HG03196 (cell line): ENCODE results near the gene PLCB4.

ENCODE experiments used
- ATAC-seq: cut with Tn5 transposase; IDR thresholded peaks from one replicate; pipeline ENCODE4 v1.9.1; 2021; ENCODE audit not compliant: unreplicated experiment

The PLCB4 gene

DNA sequence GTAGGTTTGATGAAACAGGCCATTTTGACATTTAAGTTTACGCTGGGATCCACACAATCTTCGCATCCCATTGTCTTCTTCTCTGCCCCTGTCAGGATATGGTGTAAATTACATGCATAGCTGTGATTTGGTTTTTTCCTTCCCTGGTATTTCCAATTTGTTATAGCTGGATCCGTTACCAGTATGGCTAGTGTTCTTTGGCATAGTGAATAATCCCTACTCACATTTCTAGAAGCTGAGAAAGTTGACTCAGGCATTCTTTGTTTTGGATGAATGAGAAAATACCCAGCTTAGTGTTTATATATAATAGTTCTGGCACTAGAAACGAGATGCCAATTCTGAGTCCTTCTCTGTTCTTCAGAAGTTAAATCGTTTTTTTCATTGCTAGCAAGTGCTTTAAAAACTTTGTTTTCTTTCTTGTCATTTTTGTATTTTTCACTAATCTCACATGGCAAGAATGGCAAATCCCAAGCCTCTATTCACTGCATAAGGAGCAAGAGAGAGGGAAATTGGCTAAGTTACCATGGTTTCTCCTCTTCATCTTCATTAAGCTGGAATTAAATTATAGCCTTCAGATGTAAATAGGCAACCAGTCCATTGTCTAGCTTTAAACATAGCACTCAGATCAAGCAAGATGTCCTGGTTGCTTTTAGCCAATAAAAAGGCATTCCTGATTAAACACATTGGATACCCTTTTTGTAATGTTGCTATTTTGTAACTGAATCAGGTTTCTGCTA, 353.6 kb downstream of the PLCB4 start:
- no peak for ATAC-seq

DNA sequence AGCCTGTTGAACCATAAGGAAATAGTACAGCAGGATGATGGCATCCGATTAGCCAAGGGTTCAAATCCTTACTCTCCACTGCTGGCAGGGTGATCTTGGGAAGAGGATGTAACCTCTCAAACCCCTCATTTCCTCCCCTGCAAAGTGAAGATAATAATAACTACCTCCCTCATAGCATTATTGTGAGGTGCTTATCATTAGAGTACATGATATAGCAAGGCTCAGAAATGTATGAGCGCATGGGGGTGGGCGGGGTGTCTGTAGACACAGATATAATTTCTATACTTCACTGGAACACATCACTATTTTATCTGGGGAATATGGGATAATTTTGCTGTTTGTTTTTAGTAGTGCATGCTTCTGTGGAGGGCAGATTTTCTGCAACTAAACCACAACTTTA, 355.7 kb downstream of the PLCB4 start:
- no peak for ATAC-seq

DNA sequence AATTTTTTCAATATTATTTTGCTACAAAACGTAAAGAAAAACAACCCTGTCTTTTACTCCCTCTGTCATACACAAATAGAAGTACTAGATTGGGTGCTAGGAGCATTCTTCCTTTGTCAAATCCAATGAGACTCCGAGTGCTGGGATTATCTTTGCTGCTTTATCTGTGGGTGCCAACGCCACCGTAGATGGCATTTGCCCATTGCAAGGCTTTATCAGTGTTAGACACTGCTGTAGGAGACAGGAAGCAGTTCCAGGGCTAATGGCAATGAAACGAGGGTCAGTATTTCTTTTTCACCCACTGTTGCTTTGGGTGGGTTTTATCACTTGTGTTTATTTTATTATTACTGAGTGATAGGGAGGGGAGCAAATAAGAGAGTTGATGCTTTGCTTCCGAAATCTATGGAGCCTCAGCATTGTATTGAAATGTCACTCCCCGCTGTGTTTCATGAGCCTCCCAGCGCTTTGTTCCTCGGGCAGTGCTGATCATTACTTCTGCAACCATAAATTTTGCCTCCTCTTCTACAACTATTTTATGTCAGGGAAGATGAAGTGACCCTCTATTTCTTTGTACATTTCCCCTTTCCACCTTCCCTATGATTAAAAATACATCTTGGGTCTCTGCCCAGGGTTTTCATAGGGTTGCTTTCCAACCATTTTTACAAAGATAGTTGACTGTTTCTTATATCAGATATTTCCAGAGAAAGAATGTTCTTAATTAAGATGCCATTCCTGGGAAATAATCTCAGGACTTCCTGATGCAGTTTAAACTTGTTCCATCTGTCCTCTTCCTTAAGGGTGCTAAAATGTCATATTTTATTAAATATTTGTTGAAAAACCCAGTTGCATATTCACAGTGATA, 358.8 kb downstream of the PLCB4 start:
- ATAC-seq, result no peak

DNA sequence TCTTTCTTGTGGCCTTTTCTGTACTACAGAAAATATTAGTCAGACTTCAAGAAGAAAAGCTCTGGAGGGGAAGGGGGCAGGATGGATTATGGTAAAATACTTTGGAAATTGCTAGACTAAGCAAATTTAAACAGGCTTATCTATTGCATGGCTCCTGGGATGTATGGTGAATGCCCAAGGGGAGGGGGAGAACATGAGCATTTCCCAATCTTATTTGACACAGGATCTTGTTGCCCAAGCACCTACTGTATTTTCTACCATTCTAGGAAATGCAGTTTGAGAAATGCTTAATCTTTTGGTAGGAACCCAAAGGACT, 359.4 kb downstream of the PLCB4 start:
- ATAC-seq, result no peak

DNA sequence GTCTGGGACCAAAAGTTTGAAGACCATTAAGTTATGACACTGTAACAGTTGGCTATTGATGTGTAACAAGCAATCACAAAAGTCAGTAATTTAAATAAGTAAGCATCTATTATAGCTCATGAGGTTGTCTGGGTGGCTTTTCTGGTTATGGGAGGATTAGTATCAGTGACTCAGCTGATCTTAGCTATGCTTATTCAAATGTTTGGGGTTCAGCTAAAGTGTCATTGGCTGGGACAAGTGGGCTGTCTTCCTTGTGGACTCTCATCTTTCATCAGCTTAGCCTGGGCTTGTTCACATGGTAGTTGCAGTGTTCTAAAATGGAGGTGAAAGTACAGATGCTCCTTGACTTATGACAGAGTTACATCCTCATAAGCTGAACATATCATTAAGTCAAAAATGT, 370.9 kb downstream of the PLCB4 start:
- no peak for ATAC-seq

DNA sequence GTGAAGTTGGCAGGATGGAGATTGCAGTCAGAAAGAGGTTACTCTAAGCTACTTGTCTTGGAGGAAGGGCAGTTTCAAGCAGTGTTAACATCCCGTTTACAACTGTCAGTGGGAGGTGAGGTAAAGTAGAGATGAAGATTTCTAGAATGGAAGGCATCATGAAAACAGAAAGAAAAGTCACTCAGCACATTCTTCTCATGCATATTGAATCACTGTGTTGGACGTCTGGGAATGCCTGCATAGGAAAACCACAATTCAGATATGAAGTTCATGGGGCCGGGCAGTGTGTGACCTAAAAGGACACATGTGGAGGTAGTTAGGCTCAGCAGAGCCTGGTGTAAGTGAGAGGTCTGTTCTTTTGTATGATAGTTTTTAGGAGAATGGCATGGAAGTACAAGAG, 372.0 kb downstream of the PLCB4 start:
- no peak for ATAC-seq

DNA sequence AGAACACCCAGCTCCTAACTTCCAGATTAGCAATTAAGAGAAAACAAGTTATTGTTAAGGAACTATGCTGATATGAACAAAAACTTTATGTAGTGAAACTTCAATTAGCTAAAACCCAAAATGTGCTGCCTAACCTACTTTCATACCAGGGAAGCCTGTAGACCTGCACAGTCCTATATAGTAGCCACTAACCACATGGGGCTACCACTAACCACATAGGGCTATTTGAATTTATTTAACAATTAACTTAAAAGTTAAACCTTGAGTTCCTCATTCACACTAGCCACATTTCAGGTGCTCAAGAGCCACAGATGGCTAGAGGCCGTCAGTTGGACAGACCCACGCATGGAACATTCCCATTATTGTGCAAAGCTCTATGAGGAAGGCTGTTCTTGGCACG, 373.1 kb downstream of the PLCB4 start:
- peak; percentile 88 for ATAC-seq

DNA sequence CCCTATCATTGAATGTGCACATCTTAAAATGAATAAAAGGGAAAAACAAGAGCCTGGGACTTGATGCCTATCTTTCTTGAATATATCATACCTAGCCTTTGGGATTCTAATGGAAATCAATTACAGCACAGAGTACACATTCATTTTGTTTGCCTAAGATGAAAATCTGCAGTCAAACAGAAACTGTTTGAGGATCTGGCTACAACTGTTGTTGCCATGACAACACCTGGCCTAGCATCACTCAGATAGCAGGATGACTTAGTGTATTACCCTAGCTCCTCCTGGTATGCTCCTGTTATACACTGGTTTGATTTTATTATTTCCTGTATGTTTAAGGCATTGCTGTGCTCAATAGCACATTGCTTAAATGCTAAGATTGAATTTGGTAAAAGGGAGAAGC, 374.0 kb downstream of the PLCB4 start:
- peak; percentile 57 for ATAC-seq

DNA sequence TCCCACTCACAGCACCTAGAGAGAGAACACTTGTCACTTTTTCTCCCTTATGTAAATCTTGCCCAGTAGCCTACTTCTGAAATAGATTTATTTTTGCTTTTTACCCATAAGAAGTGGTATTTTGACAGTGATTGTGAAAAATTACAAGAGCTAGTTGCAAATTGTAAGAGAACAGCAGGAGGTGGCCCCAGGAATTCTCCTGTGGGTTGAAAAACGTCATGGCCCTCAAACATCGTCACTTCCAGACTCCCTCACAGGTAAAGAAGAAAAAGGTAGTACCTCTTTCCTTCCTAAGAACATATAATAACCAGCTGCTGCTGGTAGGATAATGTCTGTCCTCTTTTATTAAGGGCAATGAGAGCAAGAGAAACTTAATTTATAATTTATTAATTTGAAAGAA, 376.0 kb downstream of the PLCB4 start:
- ATAC-seq, result no peak

DNA sequence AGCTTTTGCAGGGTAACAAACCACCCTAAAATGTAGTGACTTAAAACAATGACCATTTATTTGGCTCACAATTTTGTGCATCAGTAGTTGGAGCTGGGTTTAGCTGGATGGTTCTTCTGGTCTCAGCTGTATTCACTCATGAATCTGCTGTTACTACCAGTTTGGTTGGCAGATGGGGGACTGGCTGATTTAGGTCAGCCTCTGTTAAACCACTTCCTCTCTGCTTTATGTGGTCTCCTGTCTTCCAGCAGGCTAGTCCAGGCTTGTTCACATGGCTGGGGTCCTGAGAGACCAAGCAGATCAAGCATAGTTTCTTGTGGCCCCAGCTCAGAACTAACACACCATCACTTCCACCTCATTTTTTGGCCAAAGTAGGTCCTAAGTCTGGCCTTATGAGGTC, 378.3 kb downstream of the PLCB4 start:
- no peak for ATAC-seq

DNA sequence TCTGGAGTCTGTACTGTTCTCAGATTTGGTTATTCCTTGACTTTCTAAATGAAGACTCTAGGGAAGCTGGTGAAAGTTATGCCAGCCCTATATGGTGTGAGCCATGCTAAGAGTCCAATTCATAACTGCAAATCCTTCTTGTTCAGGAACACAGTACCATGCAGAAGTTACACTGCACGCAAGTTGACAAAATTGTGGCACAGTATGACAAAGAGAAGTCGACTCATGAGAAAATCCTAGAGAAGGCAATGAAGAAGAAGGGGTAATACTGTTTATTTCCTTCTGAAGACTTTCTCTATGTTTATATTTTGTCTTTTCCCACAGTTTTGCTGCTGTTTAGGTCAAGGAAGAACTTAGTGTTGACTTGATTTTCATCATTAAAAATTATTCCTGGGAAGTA, 384.3 kb downstream of the PLCB4 start:
- no peak for ATAC-seq

DNA sequence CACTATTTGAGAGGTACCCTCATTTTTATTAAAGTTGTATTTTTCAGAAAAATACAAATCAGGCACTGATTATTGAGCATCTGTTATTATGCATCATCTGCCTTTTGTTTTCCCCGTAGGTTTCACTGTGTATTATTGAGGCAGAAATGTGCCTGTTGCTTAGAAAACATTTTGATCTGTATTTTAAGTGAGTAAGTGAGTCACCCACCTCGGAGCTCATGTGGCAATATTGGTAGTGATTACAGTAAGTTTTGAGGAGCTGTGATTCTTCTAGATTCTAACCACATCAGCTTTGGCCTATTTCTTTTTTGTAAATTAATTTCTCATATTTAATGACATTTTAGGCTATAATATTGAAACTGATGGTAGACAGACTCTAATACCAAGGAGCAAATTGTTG, 385.9 kb downstream of the PLCB4 start:
- ATAC-seq, result no peak

DNA sequence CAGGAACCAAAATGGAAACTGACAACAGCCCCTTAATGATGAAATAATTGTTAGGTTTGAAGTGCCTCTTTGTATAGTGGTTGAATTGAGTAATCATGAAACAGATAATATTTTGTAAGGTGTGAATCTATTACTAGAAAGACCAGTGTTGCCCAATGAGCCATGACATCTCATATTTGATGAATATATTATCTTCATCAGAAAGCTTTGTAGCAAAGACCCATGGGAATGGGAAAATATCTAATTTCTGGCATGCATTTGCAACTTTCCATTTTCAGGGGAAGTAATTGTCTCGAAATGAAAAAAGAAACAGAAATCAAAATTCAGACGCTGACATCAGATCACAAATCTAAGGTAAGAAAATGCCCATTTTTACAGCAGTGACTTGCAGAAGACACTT, 388.2 kb downstream of the PLCB4 start:
- no peak for ATAC-seq

DNA sequence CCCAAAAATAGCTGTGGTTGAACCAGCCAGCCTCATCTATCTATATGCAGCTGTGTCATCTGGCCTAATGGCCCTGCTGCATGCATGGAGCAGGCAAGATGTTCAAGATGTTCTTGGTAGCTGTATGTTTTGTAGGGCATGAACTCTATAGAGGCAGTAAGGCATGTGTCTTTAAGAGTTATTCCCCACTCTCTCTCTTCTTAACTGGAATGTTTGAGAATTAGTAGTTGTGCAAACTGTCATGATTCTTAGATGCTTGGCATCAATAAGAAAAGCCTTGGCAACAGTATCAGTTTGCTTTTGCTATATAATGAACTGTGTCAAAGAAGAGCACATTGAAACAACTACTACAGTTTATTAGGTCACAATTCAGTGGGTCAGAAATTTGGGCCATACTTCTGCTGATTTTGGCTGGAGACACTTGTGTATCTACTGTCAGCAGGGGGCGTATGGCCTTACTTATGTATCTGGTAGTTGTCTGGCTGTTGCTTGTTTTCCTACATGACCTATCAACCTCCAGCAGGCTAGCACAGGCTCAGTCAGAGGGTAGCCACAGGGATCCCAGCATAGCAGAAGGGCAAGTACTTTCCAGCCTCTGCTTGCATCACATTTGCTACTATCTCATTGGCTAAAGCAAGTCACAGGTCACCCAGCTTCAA, 389.4 kb downstream of the PLCB4 start:
- ATAC-seq, result no peak

DNA sequence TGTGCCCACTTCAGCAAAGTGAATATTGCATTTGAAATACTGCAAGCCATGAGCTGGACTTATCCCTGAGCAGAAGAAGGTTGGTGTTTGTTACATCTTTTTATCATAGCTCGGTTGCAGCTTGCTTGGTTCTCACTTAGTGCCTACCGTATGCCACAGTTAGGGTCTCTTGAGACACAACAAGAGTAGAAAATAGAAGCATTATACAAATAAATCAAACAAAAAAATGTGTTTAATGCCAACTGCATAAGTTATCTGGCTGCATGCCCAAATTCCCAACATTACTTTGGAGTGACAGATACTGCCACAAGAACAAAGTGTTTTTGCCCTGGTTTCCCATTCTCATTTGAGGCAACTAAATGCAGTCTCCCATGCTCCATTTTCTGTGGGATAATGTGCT, 391.6 kb downstream of the PLCB4 start:
- ATAC-seq, result no peak

DNA sequence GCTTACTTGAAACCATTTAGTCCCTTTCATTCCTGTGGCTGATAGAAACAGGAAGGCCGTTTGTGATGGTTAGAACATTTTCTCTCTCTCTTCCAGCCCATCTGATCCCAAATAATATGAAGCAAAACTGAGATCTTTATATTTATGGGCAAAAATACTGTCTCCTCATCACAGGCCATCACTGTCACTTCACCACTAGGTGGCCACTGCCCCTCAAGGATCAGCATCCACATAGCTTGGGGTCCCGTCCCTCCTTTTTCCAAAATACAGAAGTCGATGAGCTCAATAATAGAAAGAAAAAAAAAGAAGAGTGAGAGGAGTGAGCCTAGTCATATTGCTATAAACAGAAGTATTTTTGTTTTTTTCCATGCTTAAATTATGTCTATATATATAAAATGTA, 399.1 kb downstream of the PLCB4 start:
- ATAC-seq, result no peak

DNA sequence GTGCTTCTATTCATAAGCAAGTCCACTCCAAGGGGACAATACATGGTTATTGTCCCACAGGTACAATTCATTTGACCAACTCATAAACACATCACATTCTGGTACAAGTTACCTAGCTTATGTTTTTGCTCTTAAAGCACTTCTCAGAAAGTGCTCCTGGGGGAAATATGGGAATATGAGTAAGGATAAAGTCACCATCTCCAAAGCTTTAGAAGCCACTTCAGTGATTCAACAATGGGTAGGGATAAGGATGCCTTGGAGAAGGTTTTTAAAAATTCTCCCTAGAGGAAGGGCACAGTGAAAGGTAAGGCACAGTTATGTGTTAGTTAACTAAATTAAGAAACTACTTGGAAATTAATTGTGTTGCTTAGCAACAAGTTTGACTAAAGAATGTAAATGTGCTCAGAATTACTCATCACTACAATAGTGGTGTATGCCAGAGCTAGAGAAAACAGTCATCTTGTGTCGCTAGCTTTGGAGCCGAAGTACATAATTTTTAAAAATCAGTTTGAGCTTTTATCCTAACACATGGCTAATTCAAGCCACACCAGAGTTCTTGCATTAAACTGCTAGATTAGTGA, 406.0 kb downstream of the PLCB4 start:
- no peak for ATAC-seq

DNA sequence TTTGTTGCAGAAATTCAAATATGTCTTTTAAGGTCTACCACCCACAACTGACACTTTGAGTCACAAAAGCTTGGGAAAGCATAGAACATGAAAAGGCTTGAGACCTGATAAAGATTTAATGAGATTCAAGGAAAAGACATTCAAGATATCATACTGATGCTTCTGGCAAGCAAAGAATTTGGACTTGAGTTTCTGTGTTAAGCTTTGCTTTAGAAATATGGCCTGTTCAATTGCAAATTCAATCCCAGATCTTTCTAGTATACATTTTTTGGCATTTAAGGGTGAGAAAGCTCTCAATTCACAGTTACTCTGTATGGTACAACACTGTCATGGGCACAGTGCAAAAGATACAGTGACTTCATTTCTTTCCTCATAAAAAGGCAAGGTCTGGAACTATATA, 406.6 kb downstream of the PLCB4 start:
- no peak for ATAC-seq

DNA sequence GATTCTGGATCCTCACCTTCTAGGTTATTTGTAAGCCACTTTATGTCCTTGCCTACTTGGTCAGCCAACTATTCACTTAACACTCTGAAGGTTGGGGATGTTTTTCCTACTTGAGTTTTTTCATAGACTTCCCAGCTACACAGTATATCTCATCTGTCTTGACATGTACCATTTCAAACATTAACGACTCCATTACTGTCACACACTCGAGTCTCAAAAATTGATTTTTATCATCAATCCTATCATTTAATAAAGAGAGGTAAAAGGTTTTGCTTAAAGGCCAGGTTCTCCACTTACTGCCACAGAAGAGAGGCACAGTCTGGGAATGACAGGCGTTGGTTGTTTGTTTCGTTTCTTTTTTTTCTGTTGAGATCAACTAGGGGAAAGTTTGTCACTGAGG, 407.3 kb downstream of the PLCB4 start:
- ATAC-seq, result no peak

DNA sequence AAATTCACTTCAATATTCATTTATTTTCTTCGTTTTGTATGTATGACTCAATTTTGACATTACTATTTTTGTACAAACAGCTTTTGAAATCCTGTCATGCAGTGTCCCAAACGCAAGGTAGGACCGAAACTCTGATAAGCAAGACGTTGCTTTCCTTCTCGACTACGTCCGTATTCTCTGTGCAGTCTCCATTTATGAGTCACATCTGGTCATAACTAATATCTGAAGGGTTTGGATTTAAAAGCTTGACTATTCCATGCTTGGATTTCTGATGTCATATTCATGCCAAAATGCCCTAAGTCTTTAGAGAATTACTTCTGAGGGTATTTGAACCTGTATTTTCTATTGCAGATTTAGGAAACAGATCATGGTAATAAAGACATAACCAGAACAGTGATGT, 407.8 kb downstream of the PLCB4 start:
- no peak for ATAC-seq

DNA sequence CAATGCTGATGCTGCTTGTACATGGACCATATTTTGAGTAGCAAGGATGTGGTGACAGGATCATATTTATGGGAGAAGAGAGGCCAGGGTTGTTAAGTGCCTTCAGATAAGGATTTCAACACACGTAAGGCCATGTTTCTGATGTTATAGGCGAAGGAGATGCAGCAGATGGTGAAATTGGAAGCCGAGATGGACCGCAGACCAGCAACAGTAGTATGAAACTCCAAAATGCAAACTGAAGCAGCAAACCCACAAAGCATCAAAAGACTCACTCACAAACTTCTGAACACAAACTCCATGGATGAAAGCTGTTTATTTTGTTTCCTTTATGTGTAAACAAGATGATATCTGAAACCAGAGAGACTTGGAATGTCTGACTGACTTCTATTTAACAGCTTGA, 409.9 kb downstream of the PLCB4 start:
- no peak for ATAC-seq

DNA sequence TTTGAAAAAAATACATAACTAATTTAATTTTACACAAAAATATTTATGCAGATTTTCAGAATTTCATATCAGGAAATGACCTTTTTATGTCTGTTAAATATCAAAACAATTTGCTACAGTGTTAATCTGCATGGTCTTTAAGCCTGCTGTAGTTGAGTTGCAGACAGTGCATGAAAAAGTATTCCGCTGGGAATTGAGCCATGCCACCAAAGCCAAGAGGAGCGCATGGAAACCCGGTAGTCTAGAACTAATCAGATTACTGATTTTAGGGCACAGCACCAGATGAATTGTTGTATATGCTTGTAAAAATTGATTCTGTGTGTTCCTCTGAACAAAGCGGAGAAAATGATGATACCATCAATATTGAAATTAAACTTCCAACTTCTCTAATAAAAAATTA, 411.2 kb downstream of the PLCB4 start:
- no peak for ATAC-seq
